NCI-H2029 (cell line): ENCODE measurements around the gene PRKCE.

Experiments used
- DNase-seq: peaks from one replicate; lab custom pipeline; 2025; lab: John Stamatoyannopoulos, UW

PRKCE gene

GRCh38 chr2:45938649-45939511 lies 287.4 kb downstream of the PRKCE start:
- no peak for DNase-seq

- no peak for DNase-seq
Measured at GRCh38 chr2:45941531-45942236, 290.2 kb downstream of the PRKCE start.

- no peak for DNase-seq
Measured at GRCh38 chr2:45942237-45942738, 290.8 kb downstream of the PRKCE start.

GRCh38 chr2:45943219-45944044 lies 292.0 kb downstream of the PRKCE start:
- no peak for DNase-seq

GRCh38 chr2:45944074-45944473 lies 292.6 kb downstream of the PRKCE start:
- no peak for DNase-seq

- DNase-seq, result no peak
Measured at GRCh38 chr2:45945302-45945717, 293.8 kb downstream of the PRKCE start.

- DNase-seq, result no peak
Measured at GRCh38 chr2:45946023-45946422, 294.5 kb downstream of the PRKCE start.

- no peak for DNase-seq
Measured at GRCh38 chr2:45950606-45951005, 299.1 kb downstream of the PRKCE start.

- no peak for DNase-seq
Measured at GRCh38 chr2:45951025-45951727, 299.7 kb downstream of the PRKCE start.

GRCh38 chr2:45952591-45952990 lies 301.1 kb downstream of the PRKCE start:
- DNase-seq, result no peak

GRCh38 chr2:45953376-45954027 lies 302.0 kb downstream of the PRKCE start:
- DNase-seq, result no peak

- DNase-seq, result no peak
Measured at GRCh38 chr2:45954233-45954850, 302.9 kb downstream of the PRKCE start.

GRCh38 chr2:45957533-45958227 lies 306.2 kb downstream of the PRKCE start:
- no peak for DNase-seq

- no peak for DNase-seq
Measured at GRCh38 chr2:45960057-45960863, 308.8 kb downstream of the PRKCE start.

GRCh38 chr2:45962177-45962921 lies 310.9 kb downstream of the PRKCE start:
- DNase-seq, result peak; percentile 2

- no peak for DNase-seq
Measured at GRCh38 chr2:45963816-45964215, 312.3 kb downstream of the PRKCE start.

- peak; percentile 62 for DNase-seq
Measured at GRCh38 chr2:45964223-45964841, 312.9 kb downstream of the PRKCE start.

GRCh38 chr2:45964906-45965305 lies 313.4 kb downstream of the PRKCE start:
- DNase-seq, result no peak
